ENCODE measurements around the gene TTBK1. TPM values are rescaled to one million over a fixed set of nuclear protein-coding genes. Genes with fewer than 3 reads are reported as not detected.
"Not testable (repeated sequence)": the region's sequence is repeated elsewhere in the genome, so short reads cannot be mapped to it uniquely, and the experiment has no call there.

TTBK1 gene
- total RNA-seq, 8 experiments from 2014 or later, result 0.41 to 13.6 (median 8.4) TPM

DNA sequence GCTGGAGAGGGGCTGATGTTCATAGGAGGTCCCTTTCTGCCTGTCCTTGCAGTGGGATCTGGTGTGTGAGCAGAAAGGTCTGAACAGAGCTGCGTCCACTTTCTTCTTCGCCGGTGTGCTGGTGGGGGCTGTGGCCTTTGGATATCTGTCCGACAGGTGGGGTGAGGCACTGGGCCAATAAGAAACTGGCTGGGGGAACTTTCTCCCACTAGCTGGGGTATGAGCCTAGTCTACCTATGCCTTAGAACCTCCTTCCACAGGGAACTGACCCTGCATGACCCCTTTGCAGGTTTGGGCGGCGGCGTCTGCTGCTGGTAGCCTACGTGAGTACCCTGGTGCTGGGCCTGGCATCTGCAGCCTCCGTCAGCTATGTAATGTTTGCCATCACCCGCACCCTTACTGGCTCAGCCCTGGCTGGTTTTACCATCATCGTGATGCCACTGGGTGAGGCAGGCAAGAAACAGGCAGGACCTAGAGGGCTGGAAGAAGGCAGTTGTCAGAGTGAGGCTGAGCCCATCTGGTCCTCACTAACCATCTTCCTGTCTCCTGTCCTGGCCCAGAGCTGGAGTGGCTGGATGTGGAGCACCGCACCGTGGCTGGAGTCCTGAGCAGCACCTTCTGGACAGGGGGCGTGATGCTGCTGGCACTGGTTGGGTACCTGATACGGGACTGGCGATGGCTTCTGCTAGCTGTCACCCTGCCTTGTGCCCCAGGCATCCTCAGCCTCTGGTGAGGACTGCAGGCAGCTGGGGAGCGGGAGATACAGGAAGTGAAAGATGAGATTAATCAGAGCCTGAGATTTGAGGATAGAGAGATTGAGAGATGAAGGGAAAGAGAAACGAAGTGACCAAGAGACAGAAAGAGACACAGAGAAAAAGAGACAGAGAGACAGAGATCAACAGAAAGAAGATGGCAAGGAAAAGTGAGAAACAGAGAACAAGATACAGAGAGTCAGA, 56.3 kb downstream of the TTBK1 start:
- H3K4me3 ChIP-seq, result no peak overlapping the region
- ATAC-seq (replicated peaks in 6 of 8), result no peak
- in situ Hi-C loops (cut with MboI; ENCODE audit: low pct_unique_long_range_greater_than_20kb in 2 of 9, low sequenced_read_pairs in 9 of 9, unreplicated experiment in 9 of 9), result no loop called here
- 13 to 89% (median 68%) methylated on average over 1 to 10 of the region's 18 CpGs; no CpG with 5 or more reads in 1 of the 10 experiments for WGBS, 10 experiments
- H3K27ac ChIP-seq, result no peak overlapping the region
- peaks cover 3 to 15% of the 10 kb centered on the region in 2 donors for H3K4me1 ChIP-seq (replicated peaks in 1 of 2)

DNA sequence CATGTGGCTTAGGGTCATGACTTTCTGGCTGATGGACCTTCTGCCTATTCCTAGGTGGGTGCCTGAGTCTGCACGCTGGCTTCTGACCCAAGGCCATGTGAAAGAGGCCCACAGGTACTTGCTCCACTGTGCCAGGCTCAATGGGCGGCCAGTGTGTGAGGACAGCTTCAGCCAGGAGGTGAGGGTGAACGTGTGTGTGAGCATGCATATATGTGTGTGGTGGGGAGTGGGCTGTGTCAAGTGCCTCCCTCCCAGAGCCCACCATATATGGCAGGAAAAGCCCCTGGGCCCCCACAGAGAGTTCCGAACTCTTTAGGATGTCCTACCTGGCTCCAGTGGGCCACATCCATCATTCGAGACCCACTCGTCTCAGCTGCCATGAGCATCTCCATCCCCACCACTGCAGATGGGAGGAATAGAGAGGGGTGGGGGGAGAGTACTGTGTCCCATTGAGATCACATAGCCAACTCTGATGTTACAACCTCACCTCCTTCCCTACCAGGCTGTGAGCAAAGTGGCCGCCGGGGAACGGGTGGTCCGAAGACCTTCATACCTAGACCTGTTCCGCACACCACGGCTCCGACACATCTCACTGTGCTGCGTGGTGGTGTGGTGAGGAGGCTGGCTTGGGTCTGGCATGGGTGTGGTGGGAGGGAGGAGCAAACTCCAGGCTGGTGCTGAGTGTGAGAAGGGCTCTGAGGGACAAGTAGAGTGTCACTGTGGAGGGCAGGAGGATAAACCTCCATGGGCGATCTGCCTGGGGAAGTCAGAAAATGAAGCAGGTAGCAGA, 58.0 kb downstream of the TTBK1 start:
- Histone ChIP-seq H3K4me1 (replicated peaks in 1 of 2) (peaks cover 3 to 15% of the 10 kb centered on the region in 2 donors), H3K4me3 (no peak overlapping the region), H3K27ac (no peak overlapping the region)
- 0 to 100% (median 50%) methylated on average over 1 to 6 of the region's 15 CpGs; no CpG with 5 or more reads in 5 of the 10 experiments for WGBS, 10 experiments
- no peak for ATAC-seq (replicated peaks in 6 of 8)
- in situ Hi-C loops (cut with MboI; ENCODE audit: low pct_unique_long_range_greater_than_20kb in 2 of 9, low sequenced_read_pairs in 9 of 9, unreplicated experiment in 9 of 9), result no loop called here

DNA sequence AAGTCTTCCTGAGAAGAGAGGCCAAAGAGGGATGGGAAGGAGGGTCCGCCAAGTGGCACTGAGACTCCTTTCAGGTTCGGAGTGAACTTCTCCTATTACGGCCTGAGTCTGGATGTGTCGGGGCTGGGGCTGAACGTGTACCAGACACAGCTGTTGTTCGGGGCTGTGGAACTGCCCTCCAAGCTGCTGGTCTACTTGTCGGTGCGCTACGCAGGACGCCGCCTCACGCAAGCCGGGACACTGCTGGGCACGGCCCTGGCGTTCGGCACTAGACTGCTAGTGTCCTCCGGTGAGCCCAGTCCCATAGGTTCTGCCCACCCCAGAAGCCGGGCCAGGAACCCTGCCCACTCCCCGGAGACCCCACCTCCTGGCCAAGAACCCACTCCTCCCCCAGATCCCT, 58.8 kb downstream of the TTBK1 start:
- 20 to 88% (median 53%) methylated on average over 1 to 6 of the region's 19 CpGs; no CpG with 5 or more reads in 7 of the 10 experiments for WGBS, 10 experiments
- no peak overlapping the region for H3K27ac ChIP-seq
- peaks cover 3 to 10% of the 10 kb centered on the region in 2 donors for H3K4me1 ChIP-seq (replicated peaks in 1 of 2)
- no peak for ATAC-seq (replicated peaks in 6 of 8)
- in situ Hi-C loops (cut with MboI; ENCODE audit: low pct_unique_long_range_greater_than_20kb in 2 of 9, low sequenced_read_pairs in 9 of 9, unreplicated experiment in 9 of 9), result no loop called here
- H3K4me3 ChIP-seq, result no peak overlapping the region

DNA sequence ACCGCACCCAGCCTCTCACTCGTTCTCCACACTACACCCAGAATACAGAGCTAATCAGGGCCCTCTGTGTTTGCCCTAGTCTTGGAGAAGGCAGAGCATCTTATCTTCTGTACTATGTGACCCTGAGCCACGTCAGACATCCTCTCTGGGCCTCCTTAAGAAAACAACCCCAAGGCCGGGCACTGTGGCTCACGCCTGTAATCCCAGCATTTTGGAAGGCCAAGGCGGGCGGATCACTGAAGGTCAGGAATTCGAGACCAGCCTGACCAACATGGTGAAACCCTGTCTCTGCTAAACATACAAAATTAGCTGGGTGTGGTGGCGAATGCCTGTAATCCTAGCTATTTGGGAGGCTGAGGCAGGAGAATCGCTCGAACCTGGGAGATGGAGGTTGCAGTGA, 59.7 kb downstream of the TTBK1 start:
- WGBS, 10 experiments, result 40 to 90% (median 72%) methylated on average over 2 to 8 of the region's 11 CpGs; no CpG with 5 or more reads in 3 of the 10 experiments
- H3K4me1 ChIP-seq (replicated peaks in 1 of 2); H3K27ac ChIP-seq; H3K4me3 ChIP-seq; in situ Hi-C loops (cut with MboI; ENCODE audit: low pct_unique_long_range_greater_than_20kb in 2 of 9, low sequenced_read_pairs in 9 of 9, unreplicated experiment in 9 of 9); ATAC-seq (replicated peaks in 6 of 8): not testable (repeated sequence)

DNA sequence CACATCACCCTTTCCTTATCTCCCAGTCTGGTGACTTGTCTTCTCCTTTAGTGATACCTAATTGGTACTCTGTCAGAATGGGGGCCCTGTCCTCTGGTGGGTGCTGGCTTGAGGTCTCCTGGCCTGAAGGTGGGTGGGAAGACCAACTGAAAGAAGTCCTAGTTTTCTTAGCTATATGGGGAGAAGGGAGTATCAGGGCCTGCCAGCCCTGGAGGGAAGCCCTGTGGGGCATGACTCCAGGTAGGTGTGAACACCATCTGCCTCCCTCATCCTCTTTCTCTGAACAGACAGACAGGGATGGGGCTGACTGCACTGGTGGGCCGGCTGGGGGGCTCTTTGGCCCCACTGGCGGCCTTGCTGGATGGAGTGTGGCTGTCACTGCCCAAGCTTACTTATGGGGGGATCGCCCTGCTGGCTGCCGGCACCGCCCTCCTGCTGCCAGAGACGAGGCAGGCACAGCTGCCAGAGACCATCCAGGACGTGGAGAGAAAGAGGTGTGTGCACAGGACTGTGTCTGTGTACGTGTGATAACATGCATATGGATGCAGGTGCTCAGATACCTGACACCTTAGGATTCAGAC, 60.6 kb downstream of the TTBK1 start:
- no peak for ATAC-seq (replicated peaks in 6 of 8)
- WGBS, 10 experiments, result 40 to 48% (median 40%) methylated on average over 1 to 4 of the region's 8 CpGs; no CpG with 5 or more reads in 7 of the 10 experiments
- Histone ChIP-seq H3K27ac (no peak overlapping the region), H3K4me3 (no peak overlapping the region), H3K4me1 (replicated peaks in 1 of 2) (peaks cover 0 to 7% of the 10 kb centered on the region in 2 donors)
- in situ Hi-C loops (cut with MboI; ENCODE audit: low pct_unique_long_range_greater_than_20kb in 2 of 9, low sequenced_read_pairs in 9 of 9, unreplicated experiment in 9 of 9), result no loop called here

DNA sequence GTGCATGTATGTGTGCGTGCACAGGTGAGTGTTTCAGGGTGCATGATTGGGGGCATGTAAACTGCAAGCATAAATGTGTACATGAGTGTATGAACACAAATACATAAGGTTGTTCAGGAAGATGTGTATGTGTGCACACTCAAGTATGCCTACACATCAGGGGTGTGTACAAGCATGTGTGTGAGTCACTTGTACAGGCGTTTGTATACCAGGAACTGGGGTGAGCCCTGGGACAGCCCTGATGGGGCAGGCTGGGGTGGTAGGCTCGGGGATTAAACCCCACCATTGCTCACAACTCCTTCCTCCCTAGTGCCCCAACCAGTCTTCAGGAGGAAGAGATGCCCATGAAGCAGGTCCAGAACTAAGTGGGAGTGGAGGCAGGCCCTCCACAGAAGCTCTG, 61.1 kb downstream of the TTBK1 start:
- no peak overlapping the region for H3K4me3 ChIP-seq
- 54 to 100% (median 85%) methylated on average over 1 to 2 of the region's 3 CpGs; no CpG with 5 or more reads in 6 of the 10 experiments for WGBS, 10 experiments
- H3K27ac ChIP-seq, result no peak overlapping the region
- in situ Hi-C loops (cut with MboI; ENCODE audit: low pct_unique_long_range_greater_than_20kb in 2 of 9, low sequenced_read_pairs in 9 of 9, unreplicated experiment in 9 of 9), result no loop called here
- ATAC-seq (replicated peaks in 6 of 8), result no peak
- peaks cover 0 to 7% of the 10 kb centered on the region in 2 donors for H3K4me1 ChIP-seq (replicated peaks in 1 of 2)

DNA sequence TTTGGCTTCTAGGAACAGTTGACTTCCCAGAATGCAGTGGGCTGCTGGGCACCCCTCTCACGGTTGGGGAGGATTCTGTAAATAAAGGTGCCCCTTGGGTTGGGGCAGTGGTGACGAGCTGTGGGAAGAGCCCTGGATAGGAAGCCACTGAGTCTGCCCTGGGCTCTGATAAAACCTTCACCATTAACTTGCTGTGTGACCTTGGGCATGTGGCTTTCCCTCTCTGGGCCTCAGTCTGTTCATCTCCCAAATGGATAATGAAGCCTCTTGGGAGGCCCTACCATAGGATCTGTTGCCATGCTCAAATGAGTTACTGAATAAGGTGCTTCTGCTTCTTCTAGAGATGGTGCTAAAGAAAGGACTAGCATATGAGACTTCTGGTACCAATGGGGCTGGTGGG, 61.6 kb downstream of the TTBK1 start:
- in situ Hi-C loops (cut with MboI; ENCODE audit: low pct_unique_long_range_greater_than_20kb in 2 of 9, low sequenced_read_pairs in 9 of 9, unreplicated experiment in 9 of 9), result no loop called here
- no peak for ATAC-seq (replicated peaks in 6 of 8)
- peaks cover 0 to 7% of the 10 kb centered on the region in 2 donors for H3K4me1 ChIP-seq (replicated peaks in 1 of 2)
- H3K4me3 ChIP-seq, result no peak overlapping the region
- no peak overlapping the region for H3K27ac ChIP-seq
- 50 to 94% methylated on average over 1 to 2 of the region's 2 CpGs; no CpG with 5 or more reads in 8 of the 10 experiments for WGBS, 10 experiments

DNA sequence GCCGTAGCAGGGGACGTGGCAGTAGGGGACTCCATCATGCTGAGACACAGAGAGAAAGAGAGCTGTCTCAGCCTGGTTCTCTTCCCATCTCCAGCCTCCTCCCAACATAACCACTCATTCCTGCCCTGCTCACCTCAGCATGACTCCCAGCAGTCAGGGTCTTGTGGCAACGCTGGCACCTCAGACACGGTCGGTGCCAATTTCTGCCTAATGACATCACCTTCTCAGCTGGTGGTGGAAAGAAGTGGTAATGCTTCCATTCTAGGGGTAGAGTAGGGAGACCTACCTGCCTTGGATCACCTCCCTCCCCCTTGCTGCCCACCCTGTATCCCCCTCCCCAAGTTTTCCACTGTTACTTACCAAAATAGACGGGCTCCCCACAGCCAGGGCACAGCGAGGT, 62.8 kb downstream of the TTBK1 start:
- H3K4me3 ChIP-seq, result no peak overlapping the region
- H3K27ac ChIP-seq, result no peak overlapping the region
- H3K4me1 ChIP-seq (replicated peaks in 1 of 2), result peaks cover 0 to 7% of the 10 kb centered on the region in 2 donors
- in situ Hi-C loops (cut with MboI; ENCODE audit: low pct_unique_long_range_greater_than_20kb in 2 of 9, low sequenced_read_pairs in 9 of 9, unreplicated experiment in 9 of 9), result no loop called here
- ATAC-seq (replicated peaks in 6 of 8), result no peak
- WGBS, 10 experiments, result 83% methylated on average over 2 of the region's 7 CpGs; no CpG with 5 or more reads in 9 of the 10 experiments

DNA sequence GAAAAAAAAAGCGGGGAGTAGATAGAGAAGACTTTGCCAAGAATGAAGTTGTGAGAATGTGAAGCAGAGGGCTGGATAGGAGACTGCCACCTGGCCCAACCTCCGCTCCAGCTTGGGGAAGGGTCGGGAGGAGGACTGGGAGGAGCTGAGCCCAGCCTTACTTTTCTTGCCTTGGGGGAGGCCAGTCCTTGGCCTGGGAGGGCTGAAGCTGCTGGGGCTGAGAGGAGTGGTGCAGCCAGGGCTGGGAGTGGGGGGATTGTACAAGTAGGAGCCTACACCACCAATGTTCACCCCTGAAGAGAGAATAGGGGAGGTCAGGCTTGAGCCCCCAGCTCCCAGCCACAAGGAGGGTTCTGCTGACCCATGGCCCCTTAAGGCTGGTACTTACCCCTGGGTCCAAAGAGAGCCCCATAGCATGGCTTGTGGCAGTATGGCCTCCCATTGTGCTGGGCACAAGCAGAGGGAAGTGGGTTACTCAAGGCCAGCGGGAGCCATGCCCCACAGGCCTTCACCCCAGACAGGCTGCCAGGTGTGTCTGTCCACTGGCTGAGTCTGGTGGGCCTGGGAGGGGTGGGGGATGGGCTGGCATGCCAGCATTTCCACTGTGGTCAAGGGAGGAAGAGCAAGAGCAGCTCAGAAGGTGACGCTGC, 64.3 kb downstream of the TTBK1 start:
- 33 to 100% (median 80%) methylated on average over 1 to 2 of the region's 5 CpGs; no CpG with 5 or more reads in 1 of the 10 experiments for WGBS, 10 experiments
- in situ Hi-C loops (cut with MboI; ENCODE audit: low pct_unique_long_range_greater_than_20kb in 2 of 9, low sequenced_read_pairs in 9 of 9, unreplicated experiment in 9 of 9), result no loop called here
- ATAC-seq (replicated peaks in 6 of 8), result no peak
- no peak overlapping the region for H3K4me3 ChIP-seq
- H3K27ac ChIP-seq, result no peak overlapping the region
- H3K4me1 ChIP-seq (replicated peaks in 1 of 2), result peaks cover 0 to 7% of the 10 kb centered on the region in 2 donors

DNA sequence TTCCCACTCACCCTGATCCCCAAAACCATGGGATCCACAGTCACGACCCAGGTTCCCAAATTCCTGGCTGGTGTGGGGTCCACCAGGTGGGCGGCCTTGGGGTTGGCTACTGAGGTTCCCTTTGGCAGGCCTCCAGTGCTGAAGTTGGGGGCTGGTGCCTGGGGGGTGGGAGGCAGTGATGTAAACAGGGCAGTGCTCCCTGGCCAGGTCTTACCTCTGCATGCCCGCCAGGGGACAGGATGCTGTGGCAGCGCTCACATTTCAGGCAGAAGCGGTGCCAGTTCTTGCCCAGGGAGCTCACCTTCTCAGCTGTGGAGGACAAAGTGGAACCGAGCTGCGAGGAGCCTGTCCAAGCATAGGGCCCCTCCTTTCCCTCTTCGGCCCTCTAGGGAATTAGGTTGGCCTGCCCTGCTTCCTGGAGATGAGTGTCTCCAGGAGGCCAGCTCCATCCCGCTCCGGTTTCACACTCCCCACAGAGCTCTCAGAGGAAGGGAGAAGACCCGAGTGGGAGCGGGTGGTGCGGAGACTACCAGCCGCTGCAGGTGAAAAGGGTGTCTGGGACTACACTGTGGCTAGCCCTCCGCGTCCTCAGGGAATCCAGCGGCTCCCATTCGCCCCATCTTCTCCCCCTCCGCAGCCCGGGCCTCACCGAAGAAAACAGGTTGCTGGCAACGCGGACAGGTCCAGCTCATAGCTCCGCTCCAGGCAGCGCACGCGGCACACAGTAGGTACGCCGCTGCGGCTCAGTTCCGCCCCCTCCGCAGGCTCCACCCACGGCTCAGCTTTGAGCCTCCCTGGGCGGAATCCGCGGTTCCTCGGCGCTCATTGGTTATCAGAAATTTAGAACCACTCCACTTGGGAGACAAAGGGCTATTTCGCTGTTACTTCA, 65.1 kb downstream of the TTBK1 start, which contains the start of gene CRIP3:
Gene CRIP3 (minus strand): TSS at position 726 of the 889 bp plus-strand sequence. CDS start 34 bp downstream, at position 692.
- in situ Hi-C loops (cut with MboI; ENCODE audit: low pct_unique_long_range_greater_than_20kb in 2 of 9, low sequenced_read_pairs in 9 of 9, unreplicated experiment in 9 of 9), result no loop called here
- H3K27ac ChIP-seq, result no peak within 1 kb of the TSS
- H3K4me3 ChIP-seq, result peak within 1 kb of the TSS in 2 of 5 donors; percentile 13 to 18
- H3K4me1 ChIP-seq (replicated peaks in 1 of 2), result peaks cover 0 to 7% of the 10 kb centered on the region in 2 donors
- WGBS, 10 experiments, result 0 to 60% (median 10%) methylated on average over 1 to 15 of the region's 39 CpGs; no CpG with 5 or more reads in 4 of the 10 experiments
- peak; percentile 73 to 92 (median 86) for ATAC-seq (replicated peaks in 6 of 8)

DNA sequence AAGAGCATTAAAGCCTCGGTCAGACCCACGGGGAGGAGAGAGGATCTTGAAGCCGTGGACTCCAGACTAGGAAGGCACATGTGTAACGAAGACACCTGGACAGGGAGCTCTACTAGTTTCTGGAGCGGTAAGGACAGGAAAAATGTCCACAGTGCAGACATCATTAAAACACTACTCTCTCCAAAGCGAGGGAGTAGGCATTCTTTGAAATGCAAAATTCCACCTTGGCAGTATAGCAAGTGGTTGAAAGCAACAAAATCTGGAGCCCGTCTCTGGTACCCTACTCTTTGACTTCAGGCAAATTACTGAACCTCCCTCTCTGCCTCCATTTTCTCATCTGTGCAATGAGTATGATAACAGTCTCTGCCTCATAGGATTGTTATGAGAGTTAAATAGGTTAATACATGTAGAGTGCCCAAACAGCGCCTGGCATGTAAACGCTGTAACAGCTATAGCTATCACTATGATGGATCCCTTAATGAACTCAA, 65.8 kb downstream of the TTBK1 start:
- peak overlapping the region in 1 of 5 donors; percentile 13 for H3K4me3 ChIP-seq
- no peak overlapping the region for H3K27ac ChIP-seq
- peak in 2 of 8 experiments; percentile 7 to 13 for ATAC-seq (replicated peaks in 6 of 8)
- in situ Hi-C loops (cut with MboI; ENCODE audit: low pct_unique_long_range_greater_than_20kb in 2 of 9, low sequenced_read_pairs in 9 of 9, unreplicated experiment in 9 of 9), result no loop called here
- WGBS, 10 experiments, result 0 to 100% (median 37%) methylated on average over 1 to 5 of the region's 9 CpGs; no CpG with 5 or more reads in 1 of the 10 experiments
- peaks cover 0 to 7% of the 10 kb centered on the region in 2 donors for H3K4me1 ChIP-seq (replicated peaks in 1 of 2)

Measured in motor neuron (in vitro differentiated cells).